Uterus (tissue), 2 donors: ENCODE results near the gene AIG1.

ENCODE experiments used
- CTCF ChIP-seq, 4 experiments: fragments of 200-600 bp in 2 of 4; fragments of 450-650 bp in 2 of 4; sonication (generic) in 2 of 4; IDR thresholded peaks; one replicate each; pipeline ENCODE4 v1.5.1; 2016 to 2019; ENCODE audit warnings: antibody characterized with exemption in 4 of 4, mild to moderate bottlenecking in 2 of 4, moderate library complexity in 1 of 4
- POLR2A ChIP-seq, 2 donors: fragments of 450-650 bp; IDR thresholded peaks; one replicate each; pipeline ENCODE4 v1.6.1; 2016; ENCODE audit warnings: antibody characterized with exemption in 2 of 2, mild to moderate bottlenecking in 1 of 2, moderate library complexity in 1 of 2

DNA sequence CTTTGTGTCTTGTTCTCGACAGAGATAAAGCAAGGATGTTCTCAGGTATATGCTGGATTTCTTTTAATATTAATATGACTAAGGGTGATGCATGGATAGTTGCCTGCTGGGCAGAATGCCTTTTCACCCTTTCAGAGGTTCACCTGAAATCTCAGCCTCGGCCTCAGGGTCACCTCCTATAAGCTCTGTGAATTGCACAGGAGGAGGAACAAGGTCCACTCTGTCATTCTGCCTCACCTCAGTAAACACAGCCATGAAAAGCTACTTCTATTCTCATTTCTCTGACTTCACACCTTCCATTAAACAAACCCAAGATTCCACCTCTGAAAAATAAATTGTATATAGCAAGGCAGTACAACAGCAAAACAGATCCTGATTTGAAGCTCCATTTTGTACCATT, 38.1 kb upstream of the AIG1 start:
- TF ChIP-seq CTCF (IDR thresholded peaks at IDR 0.05): no peak
- no peak for TF ChIP-seq POLR2A (IDR thresholded peaks at IDR 0.05)
